ENCODE results near the gene ST8SIA1.

Gene ST8SIA1

GRCh38 chr12:22217556-22217955, 117.0 kb downstream of the ST8SIA1 start:
- Histone ChIP-seq H3K27ac (ENCODE audit: extremely low read depth, low read depth, low read length) (no peak overlapping the region), H3K36me3 (ENCODE audit: control insufficient read depth in 2 of 2, insufficient read depth in 1 of 2, low read length in 2 of 2) (no peaks in the 10 kb centered on the region), H3K4me3 (ENCODE audit: low read depth, low read length) (no peak overlapping the region), H3K9me3 (ENCODE audit: control insufficient read depth, insufficient read depth, low read depth, low read length) (no peaks in the 10 kb centered on the region), H3K4me1 (ENCODE audit: control insufficient read depth, insufficient read depth, low read length) (no peaks in the 10 kb centered on the region)
- POLR2A ChIA-PET = no interaction called here
- CTCF ChIA-PET = no interaction called here
- no peak for TF ChIP-seq ZNF391 (tag by site-specific recombination; IDR thresholded peaks at IDR 0.05; ENCODE audit: borderline replicate concordance, low read depth)
- TF ChIP-seq ZNF518A (tag by site-specific recombination; conservative IDR thresholded peaks at IDR 0.05; ENCODE audit: low read depth) = no peak
- TF ChIP-seq, protein P1, sequence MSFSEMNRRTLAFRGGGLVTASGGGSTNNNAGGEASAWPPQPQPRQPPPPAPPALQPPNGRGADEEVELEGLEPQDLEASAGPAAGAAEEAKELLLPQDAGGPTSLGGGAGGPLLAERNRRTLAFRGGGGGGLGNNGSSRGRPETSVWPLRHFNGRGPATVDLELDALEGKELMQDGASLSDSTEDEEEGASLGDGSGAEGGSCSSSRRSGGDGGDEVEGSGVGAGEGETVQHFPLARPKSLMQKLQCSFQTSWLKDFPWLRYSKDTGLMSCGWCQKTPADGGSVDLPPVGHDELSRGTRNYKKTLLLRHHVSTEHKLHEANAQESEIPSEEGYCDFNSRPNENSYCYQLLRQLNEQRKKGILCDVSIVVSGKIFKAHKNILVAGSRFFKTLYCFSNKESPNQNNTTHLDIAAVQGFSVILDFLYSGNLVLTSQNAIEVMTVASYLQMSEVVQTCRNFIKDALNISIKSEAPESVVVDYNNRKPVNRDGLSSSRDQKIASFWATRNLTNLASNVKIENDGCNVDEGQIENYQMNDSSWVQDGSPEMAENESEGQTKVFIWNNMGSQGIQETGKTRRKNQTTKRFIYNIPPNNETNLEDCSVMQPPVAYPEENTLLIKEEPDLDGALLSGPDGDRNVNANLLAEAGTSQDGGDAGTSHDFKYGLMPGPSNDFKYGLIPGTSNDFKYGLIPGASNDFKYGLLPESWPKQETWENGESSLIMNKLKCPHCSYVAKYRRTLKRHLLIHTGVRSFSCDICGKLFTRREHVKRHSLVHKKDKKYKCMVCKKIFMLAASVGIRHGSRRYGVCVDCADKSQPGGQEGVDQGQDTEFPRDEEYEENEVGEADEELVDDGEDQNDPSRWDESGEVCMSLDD (tag by site-specific recombination; IDR thresholded peaks at IDR 0.05) = no peak
- TF ChIP-seq ZBTB17 (tag by site-specific recombination; IDR thresholded peaks at IDR 0.05) = no peak
- no peak for TF ChIP-seq WT1 (tag by site-specific recombination; IDR thresholded peaks at IDR 0.05)
- no peak for TF ChIP-seq ZFP3 (tag by site-specific recombination; IDR thresholded peaks at IDR 0.05; ENCODE audit: low read depth)
- no peak for TF ChIP-seq YY1 (tag by site-specific recombination; IDR thresholded peaks at IDR 0.05)
- TF ChIP-seq, protein P2, sequence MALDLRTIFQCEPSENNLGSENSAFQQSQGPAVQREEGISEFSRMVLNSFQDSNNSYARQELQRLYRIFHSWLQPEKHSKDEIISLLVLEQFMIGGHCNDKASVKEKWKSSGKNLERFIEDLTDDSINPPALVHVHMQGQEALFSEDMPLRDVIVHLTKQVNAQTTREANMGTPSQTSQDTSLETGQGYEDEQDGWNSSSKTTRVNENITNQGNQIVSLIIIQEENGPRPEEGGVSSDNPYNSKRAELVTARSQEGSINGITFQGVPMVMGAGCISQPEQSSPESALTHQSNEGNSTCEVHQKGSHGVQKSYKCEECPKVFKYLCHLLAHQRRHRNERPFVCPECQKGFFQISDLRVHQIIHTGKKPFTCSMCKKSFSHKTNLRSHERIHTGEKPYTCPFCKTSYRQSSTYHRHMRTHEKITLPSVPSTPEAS (tag by site-specific recombination; IDR thresholded peaks at IDR 0.05) = no peak
- no peak for TF ChIP-seq HOXA7 (CRISPR knock-in tag; IDR thresholded peaks at IDR 0.05; ENCODE audit: borderline replicate concordance)

DNA sequence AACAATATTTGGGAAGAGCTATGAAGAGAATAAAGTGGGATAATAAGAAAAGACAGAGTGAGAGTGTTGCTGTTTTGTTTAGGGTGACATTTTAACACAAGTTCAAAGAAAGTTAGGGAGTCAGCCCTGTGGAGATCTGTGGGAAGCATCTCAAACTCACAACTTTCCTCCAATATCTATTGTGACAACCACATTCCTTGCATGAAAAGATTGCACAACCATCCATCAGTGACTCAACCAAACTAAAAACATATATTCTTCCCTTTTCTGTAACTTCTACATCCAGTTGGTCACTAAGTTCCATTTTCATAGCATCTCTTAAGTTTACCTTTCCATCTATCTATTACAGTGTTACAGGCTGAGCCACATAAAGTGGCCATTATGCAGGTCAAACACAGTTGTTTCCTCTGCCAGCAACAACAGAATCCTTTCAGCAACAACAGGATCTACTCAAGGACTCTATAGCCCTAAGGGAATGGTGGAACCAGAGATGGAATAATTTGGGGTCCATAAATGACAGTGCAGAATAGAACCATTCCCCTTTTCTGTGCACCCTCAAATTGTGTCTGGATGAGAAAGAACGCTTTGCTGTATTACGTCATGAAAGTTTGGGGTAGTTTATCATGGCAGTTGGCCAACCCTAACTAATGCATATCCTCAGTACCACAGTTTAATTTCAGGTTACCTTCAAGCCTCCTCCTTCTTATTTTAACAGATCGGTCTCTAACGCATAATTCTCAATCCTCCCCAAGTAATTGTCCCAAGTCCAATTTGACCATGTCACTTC, 118.8 kb downstream of the ST8SIA1 start:
- Histone ChIP-seq H3K4me3 (ENCODE audit: low read depth, low read length) (no peak overlapping the region), H3K9me3 (ENCODE audit: control insufficient read depth, insufficient read depth, low read depth, low read length) (no peaks in the 10 kb centered on the region), H3K27ac (ENCODE audit: extremely low read depth, low read depth, low read length) (no peak overlapping the region), H3K36me3 (ENCODE audit: control insufficient read depth in 2 of 2, insufficient read depth in 1 of 2, low read length in 2 of 2) (no peaks in the 10 kb centered on the region), H3K4me1 (ENCODE audit: control insufficient read depth, insufficient read depth, low read length) (no peaks in the 10 kb centered on the region)
- ChIA-PET CTCF (no interaction called here), POLR2A (no interaction called here)
- TF ChIP-seq ZNF596 (tag by site-specific recombination; IDR thresholded peaks at IDR 0.05) (no peak), ZNF621 (tag by site-specific recombination; IDR thresholded peaks at IDR 0.05) (no peak), ZNF112 (tag by site-specific recombination; IDR thresholded peaks at IDR 0.05) (no peak), ZNF133 (tag by site-specific recombination; IDR thresholded peaks at IDR 0.05) (no peak), ZBTB44 (tag by site-specific recombination; IDR thresholded peaks at IDR 0.05) (no peak), ZBTB26 (tag by site-specific recombination; optimal IDR thresholded peaks at IDR 0.05) (no peak), ZBTB49 (tag by site-specific recombination; IDR thresholded peaks at IDR 0.05; ENCODE audit: low read depth) (no peak), ZNF175 (tag by site-specific recombination; IDR thresholded peaks at IDR 0.05) (no peak)
- TF ChIP-seq, protein P3, sequence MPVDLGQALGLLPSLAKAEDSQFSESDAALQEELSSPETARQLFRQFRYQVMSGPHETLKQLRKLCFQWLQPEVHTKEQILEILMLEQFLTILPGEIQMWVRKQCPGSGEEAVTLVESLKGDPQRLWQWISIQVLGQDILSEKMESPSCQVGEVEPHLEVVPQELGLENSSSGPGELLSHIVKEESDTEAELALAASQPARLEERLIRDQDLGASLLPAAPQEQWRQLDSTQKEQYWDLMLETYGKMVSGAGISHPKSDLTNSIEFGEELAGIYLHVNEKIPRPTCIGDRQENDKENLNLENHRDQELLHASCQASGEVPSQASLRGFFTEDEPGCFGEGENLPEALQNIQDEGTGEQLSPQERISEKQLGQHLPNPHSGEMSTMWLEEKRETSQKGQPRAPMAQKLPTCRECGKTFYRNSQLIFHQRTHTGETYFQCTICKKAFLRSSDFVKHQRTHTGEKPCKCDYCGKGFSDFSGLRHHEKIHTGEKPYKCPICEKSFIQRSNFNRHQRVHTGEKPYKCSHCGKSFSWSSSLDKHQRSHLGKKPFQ (tag by site-specific recombination; IDR thresholded peaks at IDR 0.05) = no peak
